Measurements from ENCODE around the gene PFKP. TPM values are rescaled to one million over a fixed set of nuclear protein-coding genes. Genes with fewer than 3 reads are reported as not detected.
A peak's percentile ranks its signal among the peaks of the same experiment; 100 is the strongest.

PFKP gene
- total and polyA plus RNA-seq, 2 experiments from 2014 or later: 24.6 to 48.9 TPM

- H3K27me3 ChIP-seq: no peaks in the 10 kb centered on the region
- no peaks in the 10 kb centered on the region for H3K36me3 ChIP-seq (replicated peaks; ENCODE audit: insufficient read depth, low read depth)
- DNase-seq (ENCODE audit: low spot score): no peak
- H3K4me1 ChIP-seq (ENCODE audit: insufficient read depth): no peaks in the 10 kb centered on the region
- no peaks in the 10 kb centered on the region for H3K9me3 ChIP-seq (ENCODE audit: low read depth)
- no peaks in the 10 kb centered on the region for H3K9me2 ChIP-seq (replicated peaks; ENCODE audit: insufficient read depth)
- H2AFZ ChIP-seq: peak overlapping the region; percentile 21
- no peak overlapping the region for H3K4me3 ChIP-seq
- 78% methylated on average over 16 of the region's 26 CpGs for WGBS (ENCODE audit: low lambda C conversion rate, missing lambda C conversion rate)
- peaks cover 20% of the 10 kb centered on the region for H3K79me2 ChIP-seq
- no peak overlapping the region for H3K27ac ChIP-seq
- TF ChIP-seq CTCF (IDR thresholded peaks at IDR 0.05; ENCODE audit: poor library complexity): no peak
- no peak for TF ChIP-seq EZH2phosphoT487 (IDR thresholded peaks at IDR 0.05; ENCODE audit: low read depth, severe bottlenecking, unreplicated experiment)
- no peak for TF ChIP-seq EZH2 (IDR thresholded peaks at IDR 0.05; ENCODE audit: borderline replicate concordance)
- H3K4me2 ChIP-seq: peak overlapping the region; percentile 66
- no peaks in the 10 kb centered on the region for H4K20me1 ChIP-seq (ENCODE audit: insufficient read depth, poor library complexity, severe bottlenecking)
These were observed 106.0 kb downstream of the PFKP start for GRCh38 chr10:3173171-3173878.

GRCh38 chr10:3178042-3178441 is 110.7 kb downstream of the PFKP start:
- no peaks in the 10 kb centered on the region for H3K9me3 ChIP-seq (ENCODE audit: low read depth)
- H3K9me2 ChIP-seq (replicated peaks; ENCODE audit: insufficient read depth): no peaks in the 10 kb centered on the region
- H3K27ac ChIP-seq: no peak overlapping the region
- 97% methylated on average over 5 of the region's 5 CpGs for WGBS (ENCODE audit: low lambda C conversion rate, missing lambda C conversion rate)
- H2AFZ ChIP-seq: no peak overlapping the region
- no peaks in the 10 kb centered on the region for H3K4me1 ChIP-seq (ENCODE audit: insufficient read depth)
- no peaks in the 10 kb centered on the region for H4K20me1 ChIP-seq (ENCODE audit: insufficient read depth, poor library complexity, severe bottlenecking)
- no peak for TF ChIP-seq EZH2 (IDR thresholded peaks at IDR 0.05; ENCODE audit: borderline replicate concordance)
- no peak for TF ChIP-seq EZH2phosphoT487 (IDR thresholded peaks at IDR 0.05; ENCODE audit: low read depth, severe bottlenecking, unreplicated experiment)
- no peak for TF ChIP-seq CTCF (IDR thresholded peaks at IDR 0.05; ENCODE audit: poor library complexity)
- H3K27me3 ChIP-seq: no peaks in the 10 kb centered on the region
- H3K4me3 ChIP-seq: no peak overlapping the region
- no peak overlapping the region for H3K4me2 ChIP-seq
- no peak for DNase-seq (ENCODE audit: low spot score)
- H3K36me3 ChIP-seq (replicated peaks; ENCODE audit: insufficient read depth, low read depth): no peaks in the 10 kb centered on the region
- no peaks in the 10 kb centered on the region for H3K79me2 ChIP-seq

- Histone ChIP-seq H3K4me2 (no peak overlapping the region), H4K20me1 (ENCODE audit: insufficient read depth, poor library complexity, severe bottlenecking) (no peaks in the 10 kb centered on the region), H3K4me1 (ENCODE audit: insufficient read depth) (no peaks in the 10 kb centered on the region), H3K36me3 (replicated peaks; ENCODE audit: insufficient read depth, low read depth) (no peaks in the 10 kb centered on the region), H3K4me3 (no peak overlapping the region), H3K9me2 (replicated peaks; ENCODE audit: insufficient read depth) (no peaks in the 10 kb centered on the region), H3K27me3 (peaks cover 2% of the 10 kb centered on the region), H2AFZ (no peak overlapping the region), H3K79me2 (no peaks in the 10 kb centered on the region), H3K27ac (no peak overlapping the region), H3K9me3 (ENCODE audit: low read depth) (no peaks in the 10 kb centered on the region)
- TF ChIP-seq CTCF (IDR thresholded peaks at IDR 0.05; ENCODE audit: poor library complexity): no peak
- no peak for TF ChIP-seq EZH2phosphoT487 (IDR thresholded peaks at IDR 0.05; ENCODE audit: low read depth, severe bottlenecking, unreplicated experiment)
- no peak for TF ChIP-seq EZH2 (IDR thresholded peaks at IDR 0.05; ENCODE audit: borderline replicate concordance)
- WGBS (ENCODE audit: low lambda C conversion rate, missing lambda C conversion rate): 75% methylated on average over 5 of the region's 5 CpGs
- no peak for DNase-seq (ENCODE audit: low spot score)
These were observed 111.8 kb downstream of the PFKP start for GRCh38 chr10:3179174-3179573.
